SK-N-SH (cell line): ENCODE results near the gene NAPEPLD. TPM values are rescaled to one million over a fixed set of nuclear protein-coding genes. Genes with fewer than 3 reads are reported as not detected.

ENCODE experiments used
- CTCF ChIA-PET: fragments of 300-600, 350-600 bp; formaldehyde crosslinking; extraction: SDS; loops from one replicate; lab custom pipeline; 2021; lab: Yijun Ruan, JAX
- POLR2A ChIA-PET: fragments of 350-600 bp; sonication (Branson Sonifier 250); formaldehyde crosslinking; extraction: SDS; loops from one replicate; lab custom pipeline; 2020; ENCODE audit warnings: antibody characterized with exemption, inconsistent platforms; lab: Yijun Ruan, JAX
- DNase-seq: peaks from one replicate; pipeline ENCODE4 v3.0.0; 2012
- H2AFZ ChIP-seq: fragments of 200-600 bp; sonication (generic); 2 replicates; pipeline ENCODE4 v1.8.1; 2016; ENCODE audit warnings: antibody characterized with exemption, mild to moderate bottlenecking, low read depth
- H3F3A ChIP-seq: fragments of 200-600 bp; sonication (generic); replicated peaks from 2 replicates; pipeline ENCODE3; 2016; ENCODE audit warnings: antibody characterized with exemption, mild to moderate bottlenecking; ENCODE audit not compliant: insufficient read depth
- H3K27ac ChIP-seq, 2 experiments: fragments of 200-500 bp in 1 of 2; fragments of 200-600 bp in 1 of 2; sonication (Bioruptor generic) in 1 of 2; sonication (generic), shearing (Covaris generic) in 1 of 2; 2 replicates each; pipeline versions ENCODE4 v1.5.1 to v1.6.1; 2014 to 2016; ENCODE audit warnings: low read depth in 2 of 2, inconsistent platforms in 1 of 2, low read length in 1 of 2, mild to moderate bottlenecking in 1 of 2, mixed read lengths in 1 of 2
- H3K27me3 ChIP-seq: fragments of 200-600 bp; sonication (generic), shearing (Covaris generic); 2 replicates; pipeline ENCODE4 v1.6.1; 2016; ENCODE audit warnings: mixed run types; ENCODE audit not compliant: insufficient read depth
- H3K36me3 ChIP-seq, 2 experiments: fragments of 200-500 bp in 1 of 2; fragments of 200-600 bp in 1 of 2; sonication (Bioruptor generic) in 1 of 2; sonication (generic) in 1 of 2; replicated peaks in 1 of 2; 2 replicates each; pipeline versions ENCODE3 to v1.5.1; 2014 to 2016; ENCODE audit warnings: low read length in 1 of 2, mild to moderate bottlenecking in 1 of 2; ENCODE audit not compliant: insufficient read depth in 2 of 2, control insufficient read depth in 1 of 2
- H3K4me1 ChIP-seq, 2 experiments: fragments of 200-500 bp in 1 of 2; fragments of 200-600 bp in 1 of 2; sonication (Bioruptor generic) in 1 of 2; sonication (generic), shearing (Covaris generic) in 1 of 2; 2 replicates each; pipeline versions ENCODE4 v1.5.1 to v1.6.1; 2014 to 2016; ENCODE audit warnings: low read depth in 1 of 2, low read length in 1 of 2, mixed run types in 1 of 2; ENCODE audit not compliant: insufficient read depth in 2 of 2, control insufficient read depth in 1 of 2
- H3K4me2 ChIP-seq: fragments of 200-600 bp; sonication (generic), shearing (Covaris generic); 2 replicates; pipeline ENCODE4 v1.6.1; 2017; ENCODE audit warnings: mixed run types
- H3K4me3 ChIP-seq, 2 experiments: fragments of 200-500 bp in 1 of 2; fragments of 200-600 bp in 1 of 2; sonication (Bioruptor generic) in 1 of 2; sonication (generic), shearing (Covaris generic) in 1 of 2; 2 replicates each; pipeline versions ENCODE4 v1.5.1 to v1.8.1; 2014 to 2016; ENCODE audit warnings: low read depth in 2 of 2, inconsistent platforms in 1 of 2, low read length in 1 of 2, mild to moderate bottlenecking in 1 of 2, mixed read lengths in 1 of 2, moderate library complexity in 1 of 2
- H3K79me2 ChIP-seq: fragments of 200-600 bp; sonication (generic); 2 replicates; pipeline ENCODE4 v1.8.1; 2017; ENCODE audit warnings: mild to moderate bottlenecking; ENCODE audit not compliant: insufficient read depth
- H3K9ac ChIP-seq: fragments of 200-600 bp; sonication (generic); 2 replicates; pipeline ENCODE4 v1.6.1; 2017; ENCODE audit warnings: mixed run types
- H3K9me2 ChIP-seq: fragments of 200-600 bp; sonication (generic); 2 replicates; pipeline ENCODE4 v1.6.1; 2017; ENCODE audit warnings: mixed run types
- H3K9me3 ChIP-seq: fragments of 200-600 bp; sonication (generic); 2 replicates; pipeline ENCODE4 v1.6.1; 2017; ENCODE audit warnings: mixed run types, mild to moderate bottlenecking, moderate library complexity
- H4K20me1 ChIP-seq: fragments of 200-600 bp; sonication (generic); 2 replicates; pipeline ENCODE4 v1.6.1; 2017; ENCODE audit warnings: mild to moderate bottlenecking, mixed run types; ENCODE audit not compliant: insufficient read depth
- CHD2 ChIP-seq: fragments of 150-350 bp; IDR thresholded peaks from 2 replicates; pipeline ENCODE4 v1.6.1; 2018; ENCODE audit warnings: low read length; ENCODE audit not compliant: partially characterized antibody
- ELF1 ChIP-seq: IDR thresholded peaks from 2 replicates; pipeline ENCODE4 v1.4.0; 2012
- EP300 ChIP-seq, 2 experiments: IDR thresholded peaks; 2 replicates each; pipeline versions ENCODE4 v1.4.0 to v1.6.1; 2012; ENCODE audit warnings: borderline replicate concordance in 1 of 2, low read depth in 1 of 2, low read length in 1 of 2
- FOXJ3 ChIP-seq: sonication (generic); formaldehyde crosslinking; IDR thresholded peaks from 2 replicates; pipeline ENCODE4 v1.5.1; 2020; ENCODE audit warnings: mild to moderate bottlenecking, missing genetic modification reagents
- NFIC ChIP-seq: IDR thresholded peaks from 2 replicates; pipeline ENCODE4 v1.4.0; 2012; ENCODE audit warnings: borderline replicate concordance
- POLR2AphosphoS5 ChIP-seq: IDR thresholded peaks from 2 replicates; pipeline ENCODE4 v1.6.1; 2012; ENCODE audit warnings: low read depth, low read length
- RAD21 ChIP-seq: IDR thresholded peaks from 2 replicates; pipeline ENCODE4 v1.6.1; 2012; ENCODE audit warnings: mild to moderate bottlenecking, low read length
- RFX5 ChIP-seq: IDR thresholded peaks from 2 replicates; pipeline ENCODE4 v1.6.1; 2012; ENCODE audit warnings: mild to moderate bottlenecking, improper control_type of control experiment, low read length
- RXRA ChIP-seq: IDR thresholded peaks from 2 replicates; pipeline ENCODE4 v1.4.0; 2012; ENCODE audit warnings: low read depth, mild to moderate bottlenecking, borderline replicate concordance
- SIN3A ChIP-seq: IDR thresholded peaks from 2 replicates; pipeline ENCODE4 v1.6.1; 2012; ENCODE audit warnings: low read depth, mild to moderate bottlenecking, low read length, moderate library complexity, borderline replicate concordance
- SMC3 ChIP-seq: IDR thresholded peaks from 2 replicates; pipeline ENCODE4 v1.6.1; 2012; ENCODE audit warnings: low read depth, low read length, improper control_type of control experiment
- TAF1 ChIP-seq: IDR thresholded peaks from 2 replicates; pipeline ENCODE4 v1.6.1; 2012; ENCODE audit warnings: low read depth, mild to moderate bottlenecking, low read length, moderate library complexity, borderline replicate concordance
- TCF12 ChIP-seq: IDR thresholded peaks from 2 replicates; pipeline ENCODE4 v1.4.0; 2012
- YY1 ChIP-seq: IDR thresholded peaks from 2 replicates; pipeline ENCODE4 v1.4.0; 2012; ENCODE audit warnings: low read depth, mild to moderate bottlenecking
- WGBS: methylation state at CpG from one replicate; pipeline ENCODE4 v1.1.6; 2017; ENCODE audit warnings: low lambda C conversion rate; 5-methylcytosine and 5-hydroxymethylcytosine counted together
- polyA plus RNA-seq, 3 experiments: library from polyadenylated mRNA; depleted of rRNA; stranded (reverse); fragments of >200 nt; gene quantifications; 2 replicates each; pipeline ENCODE4 v1.2.3, GENCODE V29; 2012
- TF ChIP-seq, protein P1 (sequence below): fragments of 150-350 bp; IDR thresholded peaks from 2 replicates; pipeline ENCODE4 v1.6.1; 2017; ENCODE audit warnings: antibody characterized with exemption, low read length, low read depth, borderline replicate concordance
- TF ChIP-seq, protein P2 (sequence below): IDR thresholded peaks from 2 replicates; pipeline ENCODE4; 2012
- TF ChIP-seq, protein P3 (sequence below): IDR thresholded peaks from 2 replicates; pipeline ENCODE4 v1.4.0; 2012; ENCODE audit warnings: low read depth, borderline replicate concordance
- TF ChIP-seq, protein P4 (sequence below): IDR thresholded peaks from 2 replicates; pipeline ENCODE4 v1.4.0; 2012; ENCODE audit warnings: low read depth, borderline replicate concordance

Gene NAPEPLD
- polyA plus RNA-seq, 1 of the 3 experiments (the other 2 are of a cell fraction), result 4.6 TPM

DNA sequence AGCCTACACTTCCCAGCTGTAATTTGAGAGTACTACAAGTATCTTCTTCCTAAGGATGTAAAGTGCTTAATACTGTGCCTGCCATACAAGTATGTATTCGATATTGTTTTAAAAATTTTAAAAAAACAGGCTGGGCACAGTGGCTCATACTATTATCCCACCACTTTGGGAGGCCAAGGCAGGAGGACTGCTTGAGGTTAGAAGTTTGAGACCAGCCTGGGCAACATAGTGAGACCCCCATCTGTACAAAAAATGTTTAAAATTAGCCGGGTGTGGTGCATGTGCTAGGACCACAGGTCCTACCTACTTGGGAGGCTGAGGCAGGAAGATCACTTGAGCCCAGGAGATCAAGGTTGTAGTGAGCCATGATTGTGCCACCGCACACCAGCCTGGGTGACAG lies 65.7 kb downstream of the NAPEPLD start:
- H3F3A ChIP-seq, result peaks cover 7% of the 10 kb centered on the region
- H3K36me3 ChIP-seq, result peaks cover 64 to 85% of the 10 kb centered on the region in 2 experiments
- 91% methylated on average over 3 of the region's 3 CpGs for WGBS
- no peaks in the 10 kb centered on the region; the same call in 1 of the 2 replicates for H4K20me1 ChIP-seq
- H3K27ac ChIP-seq, result no peak overlapping the region
- CTCF ChIA-PET, result interaction anchor here (2.2 to 2.6 kb wide), 2 partner anchors 8 to 21 kb away, joined by 8 read pairs; partner anchors contain the start of genes ARMC10 and FBXL13
- POLR2A ChIA-PET, result no interaction called here
- no peak overlapping the region for H2AFZ ChIP-seq
- no peak overlapping the region for H3K9ac ChIP-seq
- TF ChIP-seq SMC3 (no peak), TCF12 (no peak), FOXJ3 (CRISPR knock-in tag) (no peak), NFIC (no peak), EP300 (IDR thresholded peaks at IDR 0.05; ENCODE audit: borderline replicate concordance in 1 of 2, low read depth in 1 of 2, low read length in 1 of 2) (no peak), ELF1 (no peak), RAD21 (no peak), YY1 (no peak), SIN3A (no peak), RXRA (no peak), POLR2AphosphoS5 (no peak), TAF1 (no peak), CHD2 (no peak), RFX5 (no peak)
- TF ChIP-seq, protein P1, sequence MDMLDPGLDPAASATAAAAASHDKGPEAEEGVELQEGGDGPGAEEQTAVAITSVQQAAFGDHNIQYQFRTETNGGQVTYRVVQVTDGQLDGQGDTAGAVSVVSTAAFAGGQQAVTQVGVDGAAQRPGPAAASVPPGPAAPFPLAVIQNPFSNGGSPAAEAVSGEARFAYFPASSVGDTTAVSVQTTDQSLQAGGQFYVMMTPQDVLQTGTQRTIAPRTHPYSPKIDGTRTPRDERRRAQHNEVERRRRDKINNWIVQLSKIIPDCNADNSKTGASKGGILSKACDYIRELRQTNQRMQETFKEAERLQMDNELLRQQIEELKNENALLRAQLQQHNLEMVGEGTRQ, result no peak
- TF ChIP-seq, protein P2, sequence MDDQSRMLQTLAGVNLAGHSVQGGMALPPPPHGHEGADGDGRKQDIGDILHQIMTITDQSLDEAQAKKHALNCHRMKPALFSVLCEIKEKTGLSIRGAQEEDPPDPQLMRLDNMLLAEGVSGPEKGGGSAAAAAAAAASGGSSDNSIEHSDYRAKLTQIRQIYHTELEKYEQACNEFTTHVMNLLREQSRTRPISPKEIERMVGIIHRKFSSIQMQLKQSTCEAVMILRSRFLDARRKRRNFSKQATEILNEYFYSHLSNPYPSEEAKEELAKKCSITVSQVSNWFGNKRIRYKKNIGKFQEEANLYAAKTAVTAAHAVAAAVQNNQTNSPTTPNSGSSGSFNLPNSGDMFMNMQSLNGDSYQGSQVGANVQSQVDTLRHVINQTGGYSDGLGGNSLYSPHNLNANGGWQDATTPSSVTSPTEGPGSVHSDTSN, result no peak
- TF ChIP-seq, protein P3, sequence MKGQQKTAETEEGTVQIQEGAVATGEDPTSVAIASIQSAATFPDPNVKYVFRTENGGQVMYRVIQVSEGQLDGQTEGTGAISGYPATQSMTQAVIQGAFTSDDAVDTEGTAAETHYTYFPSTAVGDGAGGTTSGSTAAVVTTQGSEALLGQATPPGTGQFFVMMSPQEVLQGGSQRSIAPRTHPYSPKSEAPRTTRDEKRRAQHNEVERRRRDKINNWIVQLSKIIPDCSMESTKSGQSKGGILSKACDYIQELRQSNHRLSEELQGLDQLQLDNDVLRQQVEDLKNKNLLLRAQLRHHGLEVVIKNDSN, result no peak
- TF ChIP-seq, protein P4, sequence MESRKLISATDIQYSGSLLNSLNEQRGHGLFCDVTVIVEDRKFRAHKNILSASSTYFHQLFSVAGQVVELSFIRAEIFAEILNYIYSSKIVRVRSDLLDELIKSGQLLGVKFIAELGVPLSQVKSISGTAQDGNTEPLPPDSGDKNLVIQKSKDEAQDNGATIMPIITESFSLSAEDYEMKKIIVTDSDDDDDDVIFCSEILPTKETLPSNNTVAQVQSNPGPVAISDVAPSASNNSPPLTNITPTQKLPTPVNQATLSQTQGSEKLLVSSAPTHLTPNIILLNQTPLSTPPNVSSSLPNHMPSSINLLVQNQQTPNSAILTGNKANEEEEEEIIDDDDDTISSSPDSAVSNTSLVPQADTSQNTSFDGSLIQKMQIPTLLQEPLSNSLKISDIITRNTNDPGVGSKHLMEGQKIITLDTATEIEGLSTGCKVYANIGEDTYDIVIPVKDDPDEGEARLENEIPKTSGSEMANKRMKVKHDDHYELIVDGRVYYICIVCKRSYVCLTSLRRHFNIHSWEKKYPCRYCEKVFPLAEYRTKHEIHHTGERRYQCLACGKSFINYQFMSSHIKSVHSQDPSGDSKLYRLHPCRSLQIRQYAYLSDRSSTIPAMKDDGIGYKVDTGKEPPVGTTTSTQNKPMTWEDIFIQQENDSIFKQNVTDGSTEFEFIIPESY, result no peak
- H3K4me3 ChIP-seq, result no peak overlapping the region
- H3K4me1 ChIP-seq, result no peaks in the 10 kb centered on the region
- H3K79me2 ChIP-seq, result peaks cover 52% of the 10 kb centered on the region
- no peaks in the 10 kb centered on the region for H3K9me3 ChIP-seq
- H3K4me2 ChIP-seq, result no peak overlapping the region
- DNase-seq, result no peak
- H3K9me2 ChIP-seq, result no peaks in the 10 kb centered on the region
- H3K27me3 ChIP-seq, result no peaks in the 10 kb centered on the region
